ENCODE results near the gene CSNK2A1.

DNA sequence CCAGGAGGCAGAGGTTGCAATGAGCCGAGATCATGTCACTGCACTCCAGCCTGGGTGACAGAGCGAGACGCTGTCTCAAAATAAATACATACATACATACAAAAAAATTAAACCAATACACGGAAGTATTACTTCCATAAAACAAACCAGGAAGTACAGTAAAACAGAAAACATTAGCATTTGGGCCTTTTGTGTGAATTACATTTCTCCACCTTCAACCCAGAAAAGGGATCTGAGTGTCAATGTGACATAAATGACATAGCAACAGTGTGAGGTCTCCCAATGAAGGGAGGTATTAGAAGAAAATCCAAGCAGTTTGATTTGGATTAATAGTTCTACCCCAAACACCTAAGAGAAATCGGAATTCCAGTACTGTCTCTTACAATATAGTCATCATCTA is 10.1 kb downstream of the CSNK2A1 start:
- TF ChIP-seq EZH2 (IDR thresholded peaks at IDR 0.05; ENCODE audit: low read depth, unreplicated experiment) (no peak), POLR2AphosphoS5 (IDR thresholded peaks at IDR 0.05; ENCODE audit: low read depth) (no peak), CTCF (conservative IDR thresholded peaks at IDR 0.05; ENCODE audit: low read depth in 2 of 2) (no peak)
